Right renal pelvis (tissue), 4 donors: ENCODE measurements around the gene UBE3B. TPM values are rescaled to one million over a fixed set of nuclear protein-coding genes. Genes with fewer than 3 reads are reported as not detected.

Source experiments
- DNase-seq, 4 donors: peaks; one replicate each; pipeline ENCODE4 v3.0.0-alpha.2; 2013; ENCODE audit warnings: low read depth in 4 of 4, low spot score in 3 of 4, missing footprints in 1 of 4
- polyA plus RNA-seq, 4 donors: library from polyadenylated mRNA; unstranded; fragments of 120-200 nt; gene quantifications; one replicate each; pipeline ENCODE4 v1.2.1, GENCODE V29; 2013; ENCODE audit not compliant: insufficient read length in 4 of 4

UBE3B gene
- polyA plus RNA-seq, 4 donors: 29.6 to 35.4 (median 32.2) TPM

DNA sequence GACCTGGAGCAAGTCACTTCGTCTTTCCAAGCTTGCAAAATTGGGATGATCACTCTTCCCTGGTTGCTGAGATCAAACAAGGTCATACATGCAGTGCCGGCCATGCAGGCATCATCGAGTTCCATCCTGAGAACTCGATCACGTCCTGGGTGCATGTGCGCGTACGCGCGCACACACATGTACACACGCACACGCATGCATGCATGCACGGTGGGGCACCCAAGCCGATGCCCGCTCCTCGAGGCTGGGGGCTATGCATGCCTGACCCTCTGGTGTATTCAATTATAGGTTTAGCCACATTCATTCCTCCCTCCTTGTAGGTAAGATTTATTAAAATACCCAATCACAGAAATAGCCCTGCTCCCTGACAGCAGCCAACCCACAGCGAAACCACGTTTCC is 69.9 kb downstream of the UBE3B start:
- no peak for DNase-seq

DNA sequence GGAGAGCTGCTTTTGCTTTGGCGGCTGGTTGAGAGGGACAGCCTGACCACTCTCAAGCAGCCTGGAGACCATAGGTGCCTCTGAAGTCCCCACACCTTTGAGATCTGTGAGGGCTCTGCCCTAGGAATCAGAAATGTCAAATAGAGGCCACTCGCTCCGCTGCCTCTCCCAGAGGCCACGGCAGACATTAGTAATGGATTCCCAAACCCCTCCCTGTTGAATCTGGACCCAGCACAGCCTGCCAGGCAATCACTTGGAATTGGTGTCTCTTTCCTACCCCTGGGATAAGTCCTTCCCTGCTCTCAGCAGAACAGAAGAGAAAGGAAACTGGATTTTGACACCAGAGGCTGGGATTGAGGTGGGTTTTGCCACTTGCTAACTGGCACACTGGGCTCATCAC is 70.8 kb downstream of the UBE3B start:
- no peak for DNase-seq

DNA sequence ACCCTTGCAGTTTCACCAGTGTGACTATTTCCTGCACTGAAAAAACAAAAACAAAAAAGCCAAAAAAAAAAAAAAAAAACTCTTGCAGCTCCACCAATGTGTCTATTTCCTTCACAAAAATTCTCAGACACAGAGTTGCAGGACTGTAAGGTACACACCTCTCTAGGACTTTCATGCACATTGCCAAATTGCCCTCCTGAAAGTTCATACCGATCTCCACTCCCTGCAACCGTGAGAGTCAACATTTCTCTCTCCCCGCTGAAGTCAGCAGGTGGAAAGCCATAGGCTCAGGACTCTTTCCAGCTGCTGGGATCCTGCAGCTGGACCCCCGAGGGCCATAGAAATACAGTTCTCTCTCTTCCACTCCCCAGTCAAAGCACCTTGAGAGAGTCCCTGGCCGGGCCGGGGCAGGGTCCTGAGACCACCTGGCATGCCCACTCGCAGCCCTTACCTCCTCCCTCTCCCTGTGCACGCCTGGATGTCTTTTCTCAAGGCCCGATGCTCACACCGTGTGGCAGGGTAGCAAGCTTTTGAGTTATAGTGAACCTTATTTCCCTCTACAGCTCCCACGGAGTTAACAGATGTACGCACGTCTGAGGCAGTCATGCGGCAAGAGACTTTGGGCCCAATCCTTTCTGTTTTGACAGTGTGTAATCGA is 72.3 kb downstream of the UBE3B start:
- DNase-seq: peak in 1 of 4 donors; percentile 25

DNA sequence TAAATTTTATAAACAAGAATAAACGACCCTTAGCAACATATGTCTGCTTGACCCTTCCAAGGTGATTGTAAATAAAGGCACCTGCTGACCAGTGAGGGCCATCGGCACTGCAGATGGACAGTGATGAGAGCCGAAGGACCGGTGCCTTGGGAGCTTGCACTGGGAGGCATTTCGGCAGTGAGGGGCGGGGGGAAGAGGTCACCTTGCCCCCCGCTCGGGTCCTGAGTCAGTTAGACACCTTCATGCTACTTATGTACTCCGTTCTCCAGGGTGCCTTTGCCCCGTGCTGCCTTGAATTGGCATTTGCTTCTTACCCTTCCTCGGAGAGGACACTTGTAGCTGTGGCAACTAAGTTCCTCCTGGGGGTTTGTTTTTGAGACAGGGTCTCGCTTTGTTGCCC is 72.8 kb downstream of the UBE3B start:
- DNase-seq: no peak

DNA sequence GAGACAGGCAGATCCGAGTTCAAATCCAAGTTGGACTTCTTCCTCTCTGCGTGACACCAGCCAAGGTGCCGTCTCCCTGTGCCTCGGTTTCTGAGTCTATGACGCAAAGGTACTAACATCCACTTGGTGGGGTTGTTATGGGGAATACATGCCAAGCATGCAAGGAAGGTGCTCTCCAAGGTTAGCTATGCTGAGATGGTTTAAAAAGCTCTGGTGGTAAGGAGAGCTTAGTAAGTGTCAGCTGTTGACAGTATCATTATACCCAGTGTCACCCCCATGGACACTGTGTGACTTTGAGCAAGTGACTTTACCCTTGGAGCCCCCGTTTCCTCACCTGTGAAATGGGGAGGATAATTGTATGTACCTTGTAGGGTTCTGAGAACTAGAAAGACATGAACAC is 73.7 kb downstream of the UBE3B start:
- no peak for DNase-seq

DNA sequence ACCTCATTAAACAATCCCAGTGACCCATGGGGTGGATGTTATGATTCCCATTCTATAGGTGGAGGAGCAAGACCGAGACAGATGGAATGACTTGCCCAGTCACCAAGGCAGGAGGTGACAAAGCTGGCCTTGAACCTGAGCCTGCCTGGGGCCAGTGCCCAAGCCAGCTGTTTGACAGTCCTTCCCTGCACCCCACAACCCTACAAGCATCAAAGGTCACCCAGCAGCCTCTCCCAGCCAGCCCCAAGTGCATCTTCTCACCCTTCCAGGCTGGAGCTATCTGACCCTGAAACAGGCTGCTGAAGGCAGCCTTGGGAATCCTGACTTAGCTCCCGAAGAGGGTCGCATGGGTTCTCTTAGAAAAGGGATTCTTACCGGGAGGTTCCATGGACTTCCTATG is 75.5 kb downstream of the UBE3B start:
- DNase-seq: no peak

DNA sequence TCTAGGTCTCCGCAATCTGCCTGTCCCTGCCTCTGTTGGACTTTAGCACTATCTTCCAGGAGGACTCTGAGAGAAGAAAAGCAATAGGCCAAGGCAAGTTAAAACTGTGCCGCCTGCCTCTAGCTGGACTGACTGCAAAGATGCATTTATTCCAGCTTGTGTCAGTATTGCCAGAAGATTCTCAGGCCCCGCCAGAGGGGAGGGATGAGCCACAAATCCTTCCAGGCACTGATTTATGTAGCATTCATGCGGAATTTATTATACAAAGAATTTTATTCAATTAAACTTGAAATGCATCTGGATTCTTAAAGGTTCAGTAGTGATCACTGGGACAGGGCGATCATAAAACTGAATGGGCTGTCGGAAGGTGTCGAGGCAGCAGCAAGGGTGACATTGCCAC is 76.0 kb downstream of the UBE3B start:
- DNase-seq: no peak

DNA sequence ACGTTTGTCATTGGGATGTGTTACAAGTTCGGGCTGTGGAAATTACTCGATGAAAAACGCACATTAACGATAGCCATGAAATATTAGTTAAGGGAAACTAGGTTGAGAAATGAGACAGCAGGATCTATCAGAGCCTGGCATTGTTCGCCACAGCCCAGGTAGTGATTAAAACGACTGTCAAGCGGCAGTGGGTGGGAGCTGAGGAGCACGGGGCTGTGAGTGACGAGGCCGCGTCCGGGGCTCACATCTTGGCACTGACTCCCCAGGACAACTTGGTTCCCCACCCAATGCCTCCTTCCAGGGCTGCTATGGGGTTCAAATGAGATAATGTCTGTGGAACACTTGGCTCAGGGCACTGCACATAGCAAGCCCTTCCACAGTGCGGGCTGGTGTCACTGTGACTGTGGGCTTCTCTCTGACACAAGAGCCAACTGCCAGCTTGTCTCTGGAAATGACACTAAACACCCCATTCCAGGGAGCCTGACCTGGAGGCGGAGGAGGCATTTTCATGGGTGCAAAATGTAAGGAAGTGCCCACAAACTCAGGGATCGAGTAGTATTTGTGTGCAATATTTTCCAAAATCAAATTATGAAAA is 76.6 kb downstream of the UBE3B start:
- DNase-seq: no peak

DNA sequence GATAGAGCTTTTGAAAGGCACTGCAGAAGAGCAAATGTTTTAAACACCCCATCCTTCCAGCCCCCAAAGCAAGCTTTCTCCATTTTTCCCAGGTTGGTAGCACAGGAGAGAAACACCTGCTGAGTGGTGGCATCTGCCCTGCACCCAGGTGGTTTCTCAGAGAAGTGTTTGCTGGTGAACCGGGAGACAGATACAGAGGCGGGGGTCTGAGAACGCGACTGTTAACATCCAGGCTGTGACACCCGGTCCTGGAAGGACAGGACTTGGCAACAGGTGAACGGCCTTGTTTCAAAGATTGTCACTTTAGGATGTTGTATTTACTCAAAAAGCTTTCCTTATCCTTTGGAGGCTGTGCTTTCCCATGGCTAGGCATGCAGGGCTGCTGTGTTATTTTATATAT is 77.3 kb downstream of the UBE3B start:
- no peak for DNase-seq

DNA sequence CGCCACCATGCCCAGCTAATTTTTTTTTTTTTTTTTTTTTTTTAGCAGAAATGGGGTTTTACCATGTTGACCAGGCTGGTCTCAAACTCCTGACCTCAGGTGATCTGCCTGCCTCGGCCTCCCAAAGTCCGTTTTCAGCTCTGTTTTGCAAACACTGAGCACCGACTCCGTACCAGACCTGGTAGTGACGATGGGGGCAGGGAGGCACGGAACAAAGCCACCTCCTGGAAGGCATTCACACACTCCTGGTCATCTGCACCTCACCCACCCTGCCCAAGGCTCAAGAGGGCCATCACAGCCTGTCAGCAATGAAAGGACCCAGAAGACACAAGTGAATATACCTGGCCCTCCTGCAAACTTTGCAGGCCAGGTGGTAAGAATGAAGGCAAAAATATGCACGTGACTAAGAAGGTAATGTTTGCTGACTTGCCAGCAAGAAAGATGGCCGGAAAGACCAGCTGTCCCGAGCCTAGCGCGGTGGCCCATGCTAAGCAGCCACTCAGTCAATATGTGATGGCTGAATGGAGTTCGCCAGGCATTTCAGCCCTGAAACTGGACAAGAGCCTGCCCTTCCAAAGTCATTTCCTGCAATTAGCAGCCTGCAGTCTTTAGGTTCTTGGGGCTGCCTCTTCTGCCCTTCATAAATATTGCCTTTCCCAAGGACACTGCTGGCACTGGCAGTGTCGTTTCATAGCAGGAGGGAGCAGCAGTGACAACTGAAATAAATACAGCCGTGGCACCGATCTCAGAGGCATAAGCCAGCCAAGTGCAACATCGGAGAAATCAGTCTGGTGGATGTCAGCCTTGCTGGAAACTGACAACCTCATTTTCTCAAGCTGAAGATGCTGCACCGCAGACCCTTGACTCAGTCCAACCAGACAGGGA is 78.2 kb downstream of the UBE3B start:
- DNase-seq: no peak

DNA sequence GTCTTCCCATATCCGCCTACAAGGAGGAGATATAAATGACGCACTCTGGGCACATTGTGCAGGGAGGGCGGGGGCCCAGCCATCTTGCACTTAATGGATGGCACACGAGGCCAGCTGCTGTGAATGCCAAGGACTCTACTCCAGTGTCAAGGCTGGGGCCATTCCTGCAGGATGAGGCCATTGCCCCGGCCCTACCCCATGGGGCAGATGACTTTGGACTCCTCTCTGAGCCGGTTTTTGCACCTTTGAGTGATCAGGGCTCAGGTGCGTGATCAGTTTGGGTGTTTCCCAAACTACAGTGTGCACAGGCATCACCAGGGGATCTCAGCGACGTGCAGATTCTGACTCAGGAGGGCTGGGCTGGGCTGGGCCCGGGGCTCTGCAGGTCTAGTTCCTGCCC is 79.8 kb downstream of the UBE3B start:
- no peak for DNase-seq

DNA sequence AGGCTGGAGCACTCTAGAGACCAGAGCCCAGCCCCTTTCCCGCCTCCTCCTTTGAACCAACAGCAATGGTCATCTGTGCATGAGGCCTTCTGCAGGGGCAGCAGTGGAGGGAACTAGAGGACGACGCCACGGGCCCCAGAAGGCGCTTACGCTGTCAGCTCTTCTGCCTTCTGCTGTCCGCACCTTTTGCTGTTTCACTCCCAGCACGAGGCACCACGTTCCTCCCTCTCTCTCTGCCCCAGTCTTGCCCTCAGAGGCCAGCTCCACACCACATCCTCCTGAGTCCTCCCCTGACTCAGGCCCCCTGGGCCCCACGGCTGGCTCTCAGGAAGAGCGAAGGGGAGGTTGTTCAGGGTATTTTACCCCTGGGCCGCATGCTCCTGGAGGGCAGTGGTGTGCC is 80.4 kb downstream of the UBE3B start:
- no peak for DNase-seq

DNA sequence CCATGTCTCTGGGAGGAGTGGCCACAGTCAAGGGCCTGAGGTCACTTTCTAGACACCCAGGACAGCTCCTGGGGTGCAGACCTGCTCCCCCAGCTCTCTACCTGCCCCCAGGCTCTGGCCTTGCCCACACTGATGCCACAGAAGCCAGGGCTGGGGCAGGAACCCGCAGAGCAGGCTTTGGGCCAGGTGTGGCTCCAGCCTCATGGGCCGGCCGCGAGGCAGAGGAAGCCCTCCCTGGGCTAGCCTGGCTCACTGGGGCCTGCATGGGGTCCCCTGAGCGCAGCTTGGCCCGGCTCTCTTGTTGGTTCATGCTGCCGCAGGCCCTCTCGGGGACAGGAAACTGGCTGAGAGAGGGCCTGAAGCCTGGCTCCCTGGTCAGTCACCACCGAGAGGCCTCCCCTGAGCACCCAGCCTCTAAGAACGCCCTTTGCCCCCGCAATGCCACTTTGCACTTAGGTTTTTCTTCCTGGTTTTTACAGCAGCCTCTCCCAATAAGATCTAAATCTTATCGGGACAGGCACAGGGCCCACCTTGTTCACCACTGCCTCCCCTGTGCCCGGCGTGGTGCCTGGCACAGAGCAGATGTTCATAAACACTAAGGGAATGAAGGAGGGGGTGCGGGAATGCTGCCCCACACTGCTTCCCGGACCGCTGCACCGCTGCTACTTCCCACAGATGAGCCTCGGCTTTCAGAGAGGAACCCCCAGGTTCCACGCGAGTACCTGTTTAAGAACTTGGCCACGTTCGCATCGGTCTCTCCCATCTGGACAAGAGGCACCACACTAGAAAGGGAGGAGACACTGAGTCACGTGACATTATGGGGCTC is 81.2 kb downstream of the UBE3B start:
- no peak for DNase-seq

DNA sequence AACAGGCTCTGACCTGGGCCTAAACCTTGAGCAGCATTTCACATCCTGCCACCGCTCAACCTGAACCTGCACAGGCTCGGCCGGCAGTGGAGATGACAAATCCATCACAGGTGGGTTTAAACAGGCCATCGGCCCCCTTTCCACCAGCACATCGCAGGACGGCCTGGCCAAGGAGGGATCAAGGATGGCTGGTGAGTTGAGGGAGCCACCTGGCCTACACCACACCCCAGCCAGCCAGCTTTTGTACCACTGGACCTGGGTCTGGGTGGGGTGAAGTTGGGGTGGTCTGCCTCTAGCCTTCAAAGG is 81.7 kb downstream of the UBE3B start:
- no peak for DNase-seq

DNA sequence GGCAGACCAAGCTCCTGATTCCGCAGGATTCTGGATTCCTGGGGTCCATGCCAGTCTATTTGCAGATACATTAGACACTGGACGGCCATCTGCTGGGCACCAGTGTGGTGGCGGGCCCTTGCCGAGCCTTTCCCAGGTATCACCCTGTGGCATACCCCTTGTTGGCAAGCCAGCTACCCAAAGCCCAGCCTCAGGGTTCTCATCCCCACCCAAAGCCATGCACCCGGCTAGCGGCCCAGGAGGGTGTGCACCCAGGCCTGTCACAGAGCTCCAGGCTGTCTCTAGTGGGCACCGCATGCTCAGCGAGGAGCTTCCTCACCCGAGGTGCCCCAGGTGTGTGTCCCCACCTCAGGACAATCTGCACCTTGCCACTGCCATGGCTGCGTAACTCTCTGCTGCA is 82.2 kb downstream of the UBE3B start:
- DNase-seq: no peak

DNA sequence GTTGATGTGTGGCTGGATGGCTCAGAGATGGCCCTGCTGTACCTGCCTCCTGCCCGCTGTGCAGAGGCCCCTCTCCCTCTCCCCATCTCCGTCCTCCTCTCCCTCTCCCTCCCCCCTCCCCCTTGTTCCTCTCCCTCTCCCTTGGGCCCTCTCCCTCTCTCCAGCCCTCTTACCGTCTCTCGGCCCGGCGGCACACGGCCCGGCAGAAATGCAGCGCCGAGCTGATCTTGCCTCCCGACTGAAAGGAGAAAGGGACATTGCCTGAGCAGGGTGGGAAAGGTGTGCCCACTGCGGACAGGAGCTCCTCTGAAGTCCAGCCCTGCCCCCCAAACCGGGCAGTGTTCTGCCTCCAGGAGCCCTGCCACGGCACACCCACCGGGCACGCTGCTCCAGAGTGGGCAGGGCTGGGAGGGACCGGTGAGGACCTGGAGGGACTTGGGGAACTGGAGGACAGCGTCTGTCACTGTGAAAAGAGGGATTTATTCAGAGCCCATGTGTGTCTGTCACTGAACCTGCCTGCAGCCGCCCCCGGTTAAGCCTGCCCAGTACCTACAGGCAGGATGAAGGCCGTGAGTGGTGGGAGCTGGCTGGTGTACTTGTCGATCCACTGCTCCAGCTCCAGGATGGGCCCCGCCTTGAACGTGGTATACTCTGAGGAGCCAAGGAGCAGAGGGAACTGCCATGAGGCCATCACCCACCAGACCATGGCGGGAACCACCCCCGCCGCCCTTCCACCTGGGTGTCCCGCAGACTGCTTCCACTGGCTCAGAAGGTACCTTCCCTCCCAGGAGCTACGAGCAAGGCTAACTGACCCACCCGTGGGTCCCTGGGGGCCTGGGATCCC is 83.7 kb downstream of the UBE3B start:
- no peak for DNase-seq

DNA sequence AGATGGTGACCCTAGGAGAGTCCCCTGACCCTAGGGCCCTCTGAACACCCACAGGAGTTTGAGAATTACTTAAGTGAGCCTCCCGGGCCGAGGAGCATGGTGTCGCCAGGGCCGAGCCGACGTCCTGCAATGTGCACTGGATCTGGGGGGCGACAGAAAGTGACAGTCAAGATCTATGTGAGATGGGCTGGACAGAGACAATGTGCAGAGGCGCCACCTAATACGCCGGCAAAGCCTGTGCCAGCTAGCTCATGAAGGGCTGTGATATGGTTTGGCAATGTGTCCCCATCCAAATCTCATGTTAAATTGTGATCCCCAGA is 84.2 kb downstream of the UBE3B start:
- DNase-seq: no peak

DNA sequence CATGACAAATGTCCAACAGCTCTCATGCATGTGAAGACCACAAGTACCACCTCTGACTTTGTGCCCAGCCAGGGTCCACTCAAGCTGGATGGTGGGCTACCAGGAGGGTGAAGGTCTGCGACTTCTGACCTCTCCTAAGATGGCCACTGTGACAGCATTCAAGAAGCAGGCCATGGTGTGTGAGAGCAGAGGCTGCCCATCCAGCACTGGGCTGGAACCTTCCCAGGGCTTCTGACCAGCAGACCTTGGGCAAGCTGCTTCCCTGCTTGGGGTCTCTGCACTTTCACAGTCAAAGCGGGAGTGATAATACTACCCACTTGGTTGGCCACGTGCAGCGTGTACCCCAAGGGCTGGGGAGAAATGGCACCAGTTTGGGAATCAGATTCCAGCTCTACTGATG is 85.4 kb downstream of the UBE3B start:
- DNase-seq: no peak

DNA sequence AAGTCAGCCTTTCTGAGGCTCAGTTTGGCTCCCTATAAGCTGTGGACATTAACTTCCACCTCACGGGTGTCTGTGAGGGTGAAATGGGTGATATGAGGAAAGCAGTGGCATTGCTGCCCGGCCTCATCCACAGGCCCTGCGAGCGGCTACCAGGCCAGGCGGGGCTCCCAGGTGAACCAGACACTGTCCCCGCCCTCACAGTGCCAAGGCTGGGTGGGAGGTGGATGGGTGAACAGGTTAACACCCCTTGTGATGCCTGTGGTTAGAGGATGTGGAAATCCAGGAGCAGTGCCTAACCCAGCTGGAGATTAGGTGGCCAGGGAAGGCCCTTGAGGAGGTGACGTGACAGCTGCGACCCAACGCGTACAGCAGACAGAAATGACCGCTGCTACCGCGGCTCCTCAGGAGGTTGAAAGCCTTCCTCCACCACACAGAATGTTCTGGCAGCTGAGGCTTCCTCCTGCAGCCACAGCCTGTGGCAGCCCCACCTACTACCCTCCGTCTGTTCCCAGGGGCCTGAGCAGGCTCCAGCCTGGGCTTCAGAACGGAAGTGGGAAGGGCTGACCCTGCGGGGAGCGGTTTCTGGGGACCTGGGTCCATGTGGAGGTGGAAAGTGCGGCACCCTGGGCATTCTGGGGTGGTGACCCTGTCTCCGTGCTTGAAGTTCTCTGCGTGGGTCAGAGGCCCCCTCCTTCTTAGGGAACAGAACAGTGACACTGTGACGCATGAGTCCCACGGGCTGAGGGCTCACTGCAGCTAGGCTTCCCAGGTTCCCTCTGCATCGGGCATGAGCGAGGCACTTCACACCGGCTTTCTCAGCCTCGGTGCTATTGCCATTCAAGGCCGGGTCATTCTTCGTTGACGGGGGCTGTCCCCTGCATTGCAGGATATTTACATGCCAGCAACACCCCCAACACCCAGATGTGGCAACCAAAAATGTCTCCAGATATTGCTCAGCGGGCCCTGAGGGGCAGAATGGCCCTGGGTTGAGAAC is 86.2 kb downstream of the UBE3B start:
- no peak for DNase-seq
